Activated naive CD4-positive, alpha-beta T cell treated with anti-CD3 and anti-CD28 coated beads, Interleukin-2, amount 50 U/mL, for 16 hours (primary cell): ENCODE data around the gene USP38.
"Not testable (repeated sequence)": the region's sequence is repeated elsewhere in the genome, so short reads cannot be mapped to it uniquely, and the experiment has no call there.

Experiments
- DNase-seq: peaks from one replicate; pipeline ENCODE4 v3.0.0-alpha.2; 2020

USP38 gene

DNA sequence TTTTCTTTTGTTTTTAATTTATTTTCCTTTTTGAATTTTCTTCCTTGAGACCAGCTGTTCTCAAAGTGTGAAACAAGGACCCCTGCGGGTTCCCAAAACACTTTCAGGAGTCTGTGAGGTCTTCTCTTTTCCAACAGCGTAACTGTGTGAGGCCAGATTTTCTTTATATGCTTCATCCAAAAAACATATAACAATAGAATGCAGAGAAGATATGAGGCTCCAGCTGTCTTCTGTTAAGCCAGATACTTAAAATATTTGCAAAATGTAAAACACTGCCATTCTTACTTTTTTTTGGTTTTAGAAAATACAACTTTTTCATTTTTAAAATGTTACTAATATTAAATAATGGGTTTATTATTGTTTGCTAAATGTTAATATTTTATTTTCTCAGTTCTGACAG, 27.8 kb downstream of the USP38 start:
- DNase-seq: no peak

DNA sequence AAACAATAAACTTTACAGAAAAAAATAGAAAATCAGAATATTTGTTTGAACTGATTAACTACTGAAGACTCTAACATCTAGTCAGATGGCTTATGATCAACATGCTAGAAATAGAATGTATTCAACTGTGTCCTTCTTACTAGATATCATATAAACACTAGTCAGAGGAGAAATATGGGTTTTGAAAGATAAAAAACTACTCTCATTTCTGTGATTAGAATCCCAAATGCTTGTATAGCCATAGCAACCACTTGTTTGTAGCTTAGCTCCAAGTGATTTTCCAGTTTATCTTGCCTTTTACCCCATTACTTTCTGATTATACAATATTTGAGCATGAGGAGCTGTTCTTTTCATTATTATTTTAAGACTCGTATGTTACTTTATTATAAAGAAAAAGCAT, 31.2 kb downstream of the USP38 start:
- DNase-seq: no peak

DNA sequence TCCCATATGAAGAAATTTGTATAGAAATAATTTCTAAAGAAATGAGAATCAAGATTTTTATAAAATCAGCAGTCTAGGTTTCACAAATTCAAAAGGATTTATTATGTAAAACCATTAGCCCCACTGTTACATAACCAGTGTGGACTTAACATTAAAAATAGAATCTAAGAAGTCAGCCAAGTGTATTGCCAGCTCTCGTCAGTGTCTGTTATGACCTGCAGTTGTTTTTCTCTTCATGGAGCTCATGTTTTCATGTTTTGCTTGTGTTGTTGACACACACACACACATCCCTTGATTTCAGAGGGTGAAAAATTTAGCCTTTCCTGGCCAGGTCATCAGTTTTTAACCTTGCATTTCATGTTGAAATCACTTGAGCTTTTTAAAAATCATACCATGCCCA, 39.5 kb downstream of the USP38 start:
- DNase-seq: no peak

DNA sequence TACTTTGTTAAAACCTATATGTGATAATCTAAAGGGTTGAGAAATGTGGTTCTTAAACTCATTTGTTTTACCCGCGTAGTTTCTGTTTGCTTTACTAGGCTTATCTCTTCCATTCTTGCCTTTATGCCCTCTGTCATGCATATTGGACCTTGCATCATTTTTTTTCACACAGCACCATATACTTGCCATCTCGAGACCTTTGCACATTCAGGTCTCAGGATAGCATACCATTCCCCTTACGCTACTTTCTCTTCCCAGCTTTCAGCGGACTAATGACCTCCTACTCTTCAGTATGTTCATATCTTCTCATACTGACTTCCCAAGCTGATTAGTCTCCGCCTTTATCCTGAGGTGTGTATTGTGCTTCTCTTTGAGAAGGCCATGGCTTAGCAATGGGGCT, 40.5 kb downstream of the USP38 start:
- DNase-seq: no peak

DNA sequence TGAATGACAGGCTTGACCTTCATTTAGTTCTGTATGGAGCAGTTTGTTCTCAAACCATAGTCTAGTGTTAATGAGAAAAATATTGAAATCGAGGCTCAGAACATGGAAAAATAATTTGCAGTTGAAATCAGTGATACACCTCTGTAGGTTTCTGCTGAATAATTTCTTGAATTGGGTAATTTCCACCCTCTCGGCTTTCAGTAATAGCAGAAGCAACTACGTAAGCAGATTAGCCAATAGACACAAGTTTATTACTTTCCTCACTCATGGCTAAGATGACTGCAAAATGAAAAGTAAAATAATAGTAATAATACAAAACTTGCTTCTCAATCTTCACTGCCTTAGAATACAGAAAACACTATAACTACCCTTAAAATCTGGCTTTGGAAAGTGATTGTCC, 46.0 kb downstream of the USP38 start:
- no peak for DNase-seq

DNA sequence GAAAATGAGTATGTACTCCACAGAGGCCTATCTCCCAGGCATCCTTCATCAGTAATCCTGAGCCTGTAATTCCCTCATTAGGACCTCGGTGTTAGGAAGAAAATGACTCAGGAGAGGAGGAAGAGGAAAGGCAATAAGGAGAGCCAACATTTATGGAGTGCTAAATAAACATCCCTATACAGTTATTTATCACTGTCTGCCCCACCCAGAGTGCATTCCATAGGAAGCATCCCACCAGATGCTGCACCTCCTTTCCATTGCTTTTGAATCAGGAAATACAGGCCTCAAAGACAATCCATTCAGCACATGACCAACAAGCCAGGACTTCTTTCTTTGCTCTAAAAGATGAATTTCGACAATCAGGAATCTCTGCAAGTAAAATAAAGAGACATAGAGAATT, 47.6 kb downstream of the USP38 start:
- DNase-seq: no peak

DNA sequence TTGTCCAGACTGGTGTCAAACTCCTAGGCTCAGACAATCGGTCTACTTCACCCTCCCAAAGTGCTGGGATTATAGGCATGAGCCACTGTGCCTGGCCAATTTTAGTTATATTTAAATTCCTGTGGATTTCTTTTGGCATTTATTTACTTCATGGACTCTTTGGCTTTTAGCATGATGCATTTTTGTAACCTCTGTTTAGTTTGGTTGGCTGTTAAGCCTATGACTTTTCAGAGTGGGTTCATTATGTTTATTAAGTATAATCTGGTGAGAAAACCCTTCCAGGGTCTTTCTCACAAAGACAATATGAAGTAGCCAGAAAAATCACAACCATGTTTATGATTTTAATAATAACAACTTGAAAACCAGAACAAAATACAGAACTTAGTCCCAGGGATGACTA, 49.4 kb downstream of the USP38 start:
- no peak for DNase-seq

DNA sequence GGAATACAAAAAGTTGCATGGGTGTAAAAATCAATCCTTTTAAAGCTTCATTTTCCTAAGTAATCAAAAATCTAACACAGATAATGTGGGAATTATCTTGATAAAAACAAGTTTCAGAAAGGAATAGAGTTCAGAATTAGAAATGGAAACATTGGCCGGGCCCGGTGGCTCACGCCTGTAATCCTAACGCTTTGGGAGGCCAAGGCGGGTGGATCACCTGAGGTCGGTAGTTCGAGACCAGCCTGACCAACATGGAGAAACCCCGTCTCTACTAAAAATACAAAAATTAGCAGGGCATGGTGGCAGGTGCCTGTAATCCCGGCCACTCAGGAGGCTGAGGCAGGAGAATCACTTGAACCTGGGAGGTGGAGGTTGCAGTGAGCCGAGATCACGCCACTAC, 52.5 kb downstream of the USP38 start:
- DNase-seq: not testable (repeated sequence)

DNA sequence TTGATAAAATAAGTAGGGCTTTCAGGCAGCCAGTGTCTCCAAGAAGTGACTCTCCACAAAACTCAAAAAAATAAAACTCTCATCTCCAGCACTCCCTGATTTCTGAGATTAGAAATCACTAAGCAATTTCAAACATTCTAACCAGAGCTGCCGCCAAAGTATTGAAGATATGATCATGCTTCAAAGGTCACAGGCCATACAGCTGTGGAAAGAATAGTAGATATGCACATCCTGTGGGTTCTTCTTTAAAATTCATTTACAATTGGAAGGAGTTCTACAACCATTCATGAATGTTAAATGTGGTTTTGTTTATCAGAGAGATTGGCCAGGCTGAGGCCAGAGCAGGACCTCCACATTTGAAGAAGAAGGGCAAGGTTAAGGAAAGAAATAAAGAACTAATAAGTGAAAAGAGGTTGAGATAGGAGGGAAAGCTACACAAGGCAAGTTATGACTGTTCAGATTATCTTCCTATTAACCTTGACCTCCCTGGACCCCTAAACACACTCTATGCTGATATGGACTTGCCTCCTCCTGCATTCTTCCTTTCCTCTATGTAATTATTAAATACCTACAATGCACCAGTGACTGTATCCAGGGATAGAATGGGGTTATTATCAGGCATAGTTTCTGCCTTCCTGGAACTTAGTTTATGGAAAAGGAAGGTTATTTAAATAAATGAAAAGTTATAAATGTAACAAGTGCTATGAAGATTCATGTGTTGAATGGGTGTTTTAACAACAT, 56.4 kb downstream of the USP38 start:
- DNase-seq: no peak

DNA sequence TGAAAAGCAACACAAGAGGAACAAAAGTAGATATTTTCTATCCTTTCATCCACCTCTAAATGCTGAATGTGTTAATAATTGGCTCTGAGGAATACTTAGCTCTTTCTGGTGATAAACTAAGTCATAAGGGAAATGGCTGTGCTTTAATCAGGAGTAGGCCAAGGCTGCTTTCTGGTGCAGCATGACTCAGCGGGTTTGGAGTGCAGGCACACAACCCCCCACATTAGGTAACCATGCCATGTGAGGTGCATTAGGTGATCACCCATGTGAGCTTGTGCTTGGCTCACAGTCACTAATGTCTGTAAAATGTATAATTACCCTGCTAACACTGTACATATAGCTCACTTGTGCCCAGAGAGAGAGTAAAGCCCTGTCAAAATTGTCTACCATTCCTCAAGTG, 57.2 kb downstream of the USP38 start:
- DNase-seq: no peak

DNA sequence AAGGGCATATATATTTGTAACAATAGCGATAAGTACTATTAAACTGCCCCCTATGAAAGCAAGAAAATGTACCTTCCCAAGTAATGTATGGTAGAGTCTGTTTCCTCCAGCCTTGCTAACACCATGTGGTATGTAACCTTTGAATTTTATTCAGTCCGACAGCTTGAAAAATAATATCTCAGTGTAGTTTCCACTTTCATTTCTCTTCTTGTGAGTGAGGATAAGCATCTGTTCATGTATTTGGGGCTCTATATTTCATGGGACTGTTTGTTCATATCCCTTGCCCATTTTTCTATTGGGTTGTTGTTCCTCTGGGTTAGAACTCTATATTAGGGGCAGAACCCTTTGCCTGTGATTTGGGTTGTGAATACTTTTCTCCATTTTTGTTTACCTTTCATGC, 58.3 kb downstream of the USP38 start:
- DNase-seq: no peak

DNA sequence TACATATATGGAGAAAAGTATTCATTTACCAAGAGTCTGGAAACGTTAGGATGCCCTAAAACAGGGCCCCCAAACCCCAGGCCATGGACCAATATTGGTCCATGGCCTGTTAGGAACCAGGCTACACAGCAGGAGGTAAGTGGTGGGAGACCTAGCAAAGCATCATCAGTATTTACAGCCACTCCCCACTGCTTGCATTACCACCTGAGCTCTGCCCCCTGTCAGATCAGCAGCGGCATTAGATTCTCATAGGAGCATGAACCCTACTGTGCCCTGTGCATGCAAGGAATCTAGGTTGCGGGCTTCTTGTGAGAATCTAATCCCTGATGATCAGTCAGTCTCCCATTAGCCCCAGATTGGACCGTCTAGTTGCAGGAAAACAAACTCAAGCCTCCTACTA, 62.3 kb downstream of the USP38 start:
- no peak for DNase-seq

DNA sequence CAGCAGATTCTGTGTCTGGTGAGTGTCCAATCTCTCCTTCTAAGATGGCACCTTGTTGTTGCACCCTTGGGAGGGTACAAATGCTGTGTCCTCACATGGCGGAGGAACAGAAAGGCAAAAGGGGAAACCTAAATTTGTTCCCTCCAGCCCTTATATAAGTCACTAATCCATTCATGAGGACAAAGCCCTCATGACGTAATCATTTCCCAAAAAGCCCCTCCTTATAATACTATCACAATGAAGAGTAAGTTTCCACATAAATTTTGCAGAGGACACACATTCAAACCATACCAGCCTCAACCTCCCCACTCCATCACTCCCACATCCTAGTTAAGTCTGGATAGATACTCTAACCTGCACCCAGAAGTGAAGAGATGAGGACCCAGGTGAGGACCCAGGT, 63.1 kb downstream of the USP38 start:
- no peak for DNase-seq

DNA sequence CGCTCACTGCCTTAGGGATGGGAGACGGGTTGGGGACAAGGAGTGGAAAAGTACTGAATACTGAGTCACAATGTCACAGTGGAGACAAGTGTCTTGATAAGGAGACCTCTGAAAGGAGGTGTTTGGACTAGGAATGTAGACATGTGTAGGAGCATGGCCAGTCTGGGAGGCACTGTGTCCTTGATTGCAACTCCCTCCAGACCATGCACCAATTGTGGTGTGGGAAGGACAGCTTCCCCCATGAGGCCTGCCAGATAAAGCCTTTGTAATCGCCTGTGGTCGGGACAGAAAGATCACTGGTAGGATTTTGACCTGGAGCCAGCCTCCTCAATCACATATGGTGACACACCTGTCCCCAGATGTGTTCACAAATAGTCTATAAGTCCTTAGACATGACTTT, 64.1 kb downstream of the USP38 start:
- DNase-seq: no peak

DNA sequence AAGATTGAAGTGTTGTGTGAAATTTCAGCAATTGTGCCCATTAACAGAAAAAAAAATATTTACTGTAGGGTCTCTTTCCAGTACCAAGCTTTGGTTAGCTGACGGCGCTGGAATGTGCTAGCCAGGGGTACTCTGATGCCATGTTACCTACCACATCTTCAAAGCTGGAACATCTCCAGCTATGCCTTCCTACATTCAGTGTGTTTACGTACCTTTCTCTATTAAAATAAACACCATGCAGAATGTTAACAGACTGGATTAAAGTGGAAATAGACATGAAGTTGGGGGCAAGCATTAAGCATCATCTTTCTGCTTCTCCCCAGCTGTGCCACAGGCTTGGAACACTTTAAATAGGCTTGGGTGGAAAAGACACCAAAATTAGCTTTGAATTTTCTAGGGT, 65.9 kb downstream of the USP38 start:
- DNase-seq: no peak

DNA sequence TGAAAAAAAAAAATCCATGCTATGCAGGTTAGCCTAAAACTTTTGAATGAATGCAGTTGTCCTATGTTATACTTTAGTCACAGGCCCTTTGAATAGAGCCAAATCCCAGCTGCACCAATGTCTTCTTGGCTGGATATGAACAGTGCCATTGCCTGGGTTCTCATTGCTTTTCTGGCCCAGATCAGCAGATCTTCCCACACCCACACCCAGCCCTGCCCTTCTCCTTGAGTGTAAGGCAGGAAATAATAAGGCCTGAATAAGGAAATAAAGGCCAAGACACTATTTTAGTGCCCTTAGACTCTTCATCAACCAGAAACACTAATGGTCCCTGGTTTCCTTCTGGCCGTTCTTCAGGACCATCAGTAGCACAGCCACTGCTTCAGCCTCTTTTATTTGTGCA, 66.6 kb downstream of the USP38 start:
- no peak for DNase-seq

DNA sequence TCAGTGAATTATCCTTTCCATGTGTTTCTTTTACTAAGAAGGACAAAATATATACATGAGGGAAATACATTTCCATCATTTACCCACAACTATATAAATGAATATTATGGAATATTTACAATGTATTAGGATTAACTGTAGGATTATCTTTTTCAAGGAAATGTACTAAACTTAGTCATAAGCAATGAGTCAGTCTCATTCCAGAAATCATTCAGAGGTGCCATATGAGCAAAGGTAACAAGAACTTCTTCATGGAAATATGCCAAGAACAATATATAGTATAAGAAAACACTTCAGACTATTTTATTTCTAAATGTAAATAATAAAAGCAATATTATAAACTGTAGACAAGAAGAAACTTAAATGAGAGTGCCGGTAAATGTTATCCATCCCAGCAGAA, 67.1 kb downstream of the USP38 start:
- no peak for DNase-seq

DNA sequence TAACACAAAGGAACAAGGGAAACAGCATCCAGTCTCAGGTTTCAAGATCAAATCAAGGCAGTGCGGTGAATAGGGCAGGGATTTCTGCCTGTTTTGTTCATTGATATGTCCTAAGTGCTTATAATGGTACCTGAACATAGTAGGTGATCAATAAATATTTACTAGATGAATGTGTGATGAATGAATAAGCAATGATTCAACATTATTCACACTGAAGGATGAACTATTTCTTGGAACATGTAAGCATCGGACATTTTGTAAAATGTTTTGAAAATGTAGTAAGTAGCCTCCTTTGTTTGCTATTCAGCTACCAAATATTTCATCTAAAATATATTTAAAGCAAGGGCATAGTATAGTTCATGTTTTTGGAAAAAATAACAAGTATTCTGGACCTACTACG, 67.8 kb downstream of the USP38 start:
- no peak for DNase-seq

DNA sequence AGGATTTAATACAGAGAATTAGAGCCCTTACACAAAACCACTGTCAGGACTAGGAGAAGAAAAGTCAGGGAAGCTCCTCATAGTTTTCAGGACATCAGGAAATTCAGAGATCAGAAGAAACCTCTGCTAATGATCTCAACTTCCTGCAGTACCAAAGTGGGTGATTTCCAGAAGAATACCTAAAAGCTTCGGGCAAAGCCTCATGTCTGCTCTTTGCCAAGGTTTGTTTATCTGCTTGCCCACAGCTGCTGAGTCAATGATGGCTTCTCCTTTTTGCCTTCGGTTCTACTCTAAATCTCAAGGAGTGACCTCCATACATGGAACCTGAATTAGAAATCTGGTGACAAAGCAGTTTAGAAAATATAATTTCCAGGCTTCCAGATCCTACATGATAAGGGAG, 68.4 kb downstream of the USP38 start:
- DNase-seq: no peak

DNA sequence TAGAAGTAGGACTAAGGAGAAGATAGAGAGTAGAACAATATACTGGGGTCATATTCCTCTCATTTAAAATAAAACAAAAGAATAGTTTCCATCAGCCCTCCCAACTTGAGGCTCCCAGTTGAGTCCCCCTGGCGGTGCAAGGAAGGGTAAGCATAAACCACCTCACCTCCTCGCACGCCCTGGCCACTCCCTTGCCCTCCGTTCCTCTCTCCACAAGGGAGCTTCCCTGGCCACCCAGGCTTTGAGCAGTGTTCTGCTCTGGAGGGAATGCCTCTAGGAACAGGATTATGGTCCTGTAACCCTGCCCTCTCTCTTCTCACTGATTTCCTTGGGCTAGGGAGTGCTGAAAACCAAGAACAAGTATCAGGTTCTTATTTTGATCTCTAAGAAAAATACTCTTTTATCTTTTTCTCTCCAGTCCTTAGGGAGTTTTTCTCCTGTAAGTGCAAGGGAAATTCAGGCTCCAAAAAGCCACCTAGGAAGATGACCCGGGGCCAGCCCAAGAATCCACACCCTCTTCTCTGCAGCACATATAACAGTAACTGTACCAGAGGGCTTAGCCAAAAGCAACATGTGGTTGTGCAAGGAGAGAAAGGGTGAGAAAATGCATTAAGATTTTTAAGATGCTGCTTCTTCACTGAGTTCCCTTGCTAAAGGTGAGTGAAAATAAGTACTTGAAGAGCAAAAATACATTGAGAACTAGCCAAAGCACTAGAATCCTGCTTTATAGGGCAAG, 69.9 kb downstream of the USP38 start:
- no peak for DNase-seq

DNA sequence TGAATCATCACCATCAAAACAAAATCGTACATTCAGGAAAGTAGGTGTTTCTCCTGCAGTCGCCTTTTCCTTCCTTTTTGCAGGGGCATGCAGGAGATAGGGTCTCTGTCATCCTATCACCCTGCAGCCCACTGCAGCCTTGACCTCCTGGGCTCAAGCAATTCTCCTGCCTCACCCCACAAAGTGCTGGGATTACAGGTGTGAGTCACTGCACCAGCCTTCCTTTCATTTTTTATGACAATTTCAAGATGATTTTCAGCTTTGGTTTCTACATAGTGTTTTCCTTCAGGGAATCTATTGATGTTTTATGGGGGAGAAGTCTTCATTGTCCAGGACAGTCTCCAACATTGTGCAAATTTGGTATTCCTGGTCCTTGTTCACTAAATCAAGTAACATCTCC, 71.7 kb downstream of the USP38 start:
- no peak for DNase-seq

DNA sequence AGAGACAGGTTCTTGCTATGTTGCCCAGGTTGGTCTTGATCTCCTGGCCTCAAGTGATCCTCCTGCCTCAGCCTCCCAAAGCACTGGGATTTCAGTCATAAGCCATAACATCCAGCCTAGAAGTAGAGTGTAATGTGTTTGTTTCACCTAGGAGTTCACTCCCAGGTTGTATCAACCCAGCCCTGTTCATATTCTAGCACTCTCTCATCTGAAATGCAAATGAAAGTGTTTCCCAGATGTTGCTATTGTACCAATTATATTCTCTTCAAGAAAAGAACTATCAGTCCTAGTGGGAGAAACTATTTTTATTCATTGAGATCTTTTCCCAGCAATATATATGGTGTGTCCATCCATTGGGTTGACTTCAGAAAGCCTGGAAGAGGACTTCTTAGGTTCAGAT, 72.6 kb downstream of the USP38 start:
- DNase-seq: no peak

DNA sequence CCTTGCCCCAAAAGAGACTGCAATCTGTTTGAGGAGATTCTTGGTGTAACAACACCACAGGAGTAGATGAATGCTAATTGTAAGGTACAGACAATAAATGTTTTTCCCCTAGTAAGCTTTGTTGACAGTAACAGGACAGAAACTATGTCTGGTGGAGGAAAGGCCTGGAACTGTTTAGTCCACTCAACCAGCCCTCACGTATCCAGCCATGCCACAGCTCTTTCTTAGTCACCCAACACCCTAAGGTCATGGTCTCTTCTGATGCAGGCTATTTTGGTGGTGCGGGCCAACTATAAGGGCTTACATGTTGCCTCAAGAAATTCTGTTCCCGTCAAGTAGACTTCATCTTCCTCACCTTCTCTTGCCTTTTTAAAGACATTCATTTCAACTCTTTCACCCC, 76.0 kb downstream of the USP38 start:
- DNase-seq: no peak

DNA sequence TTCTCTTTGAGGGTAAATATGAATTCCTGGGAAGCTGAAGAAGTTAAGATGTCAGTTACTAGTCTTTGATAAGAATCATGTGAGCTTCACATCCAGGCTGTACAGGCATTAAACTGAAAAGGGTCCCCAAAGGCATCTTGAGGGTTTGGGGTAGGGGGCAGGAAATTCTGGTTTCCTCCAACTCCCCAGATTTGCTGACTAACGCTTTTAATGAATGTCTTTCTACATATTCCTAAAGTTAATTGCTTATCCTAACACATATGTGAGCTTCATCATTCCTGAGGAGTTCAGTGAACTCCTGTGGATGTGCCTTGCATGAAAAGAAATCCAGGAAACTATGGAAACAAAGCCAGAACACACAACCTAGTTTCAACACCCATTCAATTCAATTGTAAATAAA, 78.1 kb downstream of the USP38 start:
- no peak for DNase-seq

DNA sequence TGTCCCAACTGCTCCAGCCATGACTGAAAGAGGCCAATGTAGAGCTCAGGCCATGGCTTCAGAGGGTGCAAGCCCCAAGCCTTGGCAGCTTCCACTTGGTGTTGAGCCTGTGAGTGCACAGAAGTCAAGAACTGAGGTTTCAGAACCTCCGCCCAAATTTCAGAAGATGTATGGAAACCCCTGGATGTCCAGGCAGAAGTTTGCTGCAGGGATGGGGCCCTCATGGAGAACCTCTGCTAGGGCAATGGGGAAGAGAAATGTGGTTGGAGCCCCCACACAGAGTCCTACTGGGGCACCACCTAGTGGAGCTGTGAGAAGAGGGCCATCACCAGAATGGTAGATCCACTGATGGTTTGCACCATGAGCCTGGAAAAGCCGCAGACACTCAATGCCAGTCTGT, 83.0 kb downstream of the USP38 start:
- not testable (repeated sequence) for DNase-seq
